H1 (cell line): ENCODE data around the gene COLEC11. TPM values are rescaled to one million over a fixed set of nuclear protein-coding genes. Genes with fewer than 3 reads are reported as not detected.

ENCODE experiments used
- ASH2L ChIP-seq: fragments of 200-600, 300-600 bp; sonication (generic); IDR thresholded peaks from one replicate; pipeline ENCODE4 v1.7.1; 2017; ENCODE audit warnings: low read length
- BACH1 ChIP-seq: IDR thresholded peaks from 2 replicates; pipeline ENCODE4 v1.6.1; 2012; ENCODE audit warnings: low read length, improper control_type of control experiment
- CEBPB ChIP-seq: IDR thresholded peaks from 2 replicates; pipeline ENCODE4 v1.6.1; 2012; ENCODE audit warnings: low read depth, low read length
- JUND ChIP-seq: IDR thresholded peaks from 2 replicates; pipeline ENCODE4 v1.6.1; 2011; ENCODE audit warnings: mild to moderate bottlenecking, improper control_type of control experiment, low read length
- NRF1 ChIP-seq: IDR thresholded peaks from 2 replicates; pipeline ENCODE4 v1.6.1; 2011; ENCODE audit warnings: mild to moderate bottlenecking, low read depth, low read length, improper control_type of control experiment
- RFX5 ChIP-seq: IDR thresholded peaks from 2 replicates; pipeline ENCODE4 v1.6.1; 2011; ENCODE audit warnings: low read depth, low read length, improper control_type of control experiment, borderline replicate concordance
- polyA plus RNA-seq, 7 experiments: library from polyadenylated mRNA; depleted of rRNA in 3 of 7; stranded (reverse) in 5 of 7; unstranded in 2 of 7; fragments of >200 nt in 5 of 7; fragments of 200-250 nt in 2 of 7; gene quantifications; 1 replicate in 5 of 7; 2 replicates in 1 of 7; 4 replicates in 1 of 7; pipeline versions ENCODE4 v1.2.1 to v1.2.3, GENCODE V29; 2011 to 2013; ENCODE audit warnings: missing spikeins in 2 of 7, mixed read lengths in 2 of 7
- total RNA-seq: library from RNA; stranded (reverse); fragmentation: NEBNext Ultra II Directional; extraction: Animal tissue kit (Norgen Biotek cat#: 25700); gene quantifications from 2 replicates; pipeline ENCODE4 v1.2.1, GENCODE V29; 2021
- TF ChIP-seq, protein P1 (sequence below): IDR thresholded peaks from 2 replicates; pipeline ENCODE4 v1.6.1; 2012; ENCODE audit warnings: low read length, inconsistent platforms

Gene COLEC11
- total and polyA plus RNA-seq, 2 of the 8 experiments (the other 6 are each of a cell fraction or from before 2014, with no cell fraction given), result 0.47 to 0.80 TPM

- TF ChIP-seq ASH2L (no peak), RFX5 (no peak), BACH1 (no peak), JUND (no peak), NRF1 (no peak), CEBPB (no peak)
- TF ChIP-seq, protein P1, sequence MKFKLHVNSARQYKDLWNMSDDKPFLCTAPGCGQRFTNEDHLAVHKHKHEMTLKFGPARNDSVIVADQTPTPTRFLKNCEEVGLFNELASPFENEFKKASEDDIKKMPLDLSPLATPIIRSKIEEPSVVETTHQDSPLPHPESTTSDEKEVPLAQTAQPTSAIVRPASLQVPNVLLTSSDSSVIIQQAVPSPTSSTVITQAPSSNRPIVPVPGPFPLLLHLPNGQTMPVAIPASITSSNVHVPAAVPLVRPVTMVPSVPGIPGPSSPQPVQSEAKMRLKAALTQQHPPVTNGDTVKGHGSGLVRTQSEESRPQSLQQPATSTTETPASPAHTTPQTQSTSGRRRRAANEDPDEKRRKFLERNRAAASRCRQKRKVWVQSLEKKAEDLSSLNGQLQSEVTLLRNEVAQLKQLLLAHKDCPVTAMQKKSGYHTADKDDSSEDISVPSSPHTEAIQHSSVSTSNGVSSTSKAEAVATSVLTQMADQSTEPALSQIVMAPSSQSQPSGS, result no peak
Observed at GRCh38 chr2:3682811-3683210, 87.9 kb downstream of the COLEC11 start (continued).
